ENCODE results near the gene ITGA2. TPM values are rescaled to one million over a fixed set of nuclear protein-coding genes. Genes with fewer than 3 reads are reported as not detected.

ITGA2 gene
- total RNA-seq, 4 donors from 2014 or later: 12.0 to 28.5 (median 21.6) TPM

- DNase-seq: no peak
- TF ChIP-seq, protein P1, sequence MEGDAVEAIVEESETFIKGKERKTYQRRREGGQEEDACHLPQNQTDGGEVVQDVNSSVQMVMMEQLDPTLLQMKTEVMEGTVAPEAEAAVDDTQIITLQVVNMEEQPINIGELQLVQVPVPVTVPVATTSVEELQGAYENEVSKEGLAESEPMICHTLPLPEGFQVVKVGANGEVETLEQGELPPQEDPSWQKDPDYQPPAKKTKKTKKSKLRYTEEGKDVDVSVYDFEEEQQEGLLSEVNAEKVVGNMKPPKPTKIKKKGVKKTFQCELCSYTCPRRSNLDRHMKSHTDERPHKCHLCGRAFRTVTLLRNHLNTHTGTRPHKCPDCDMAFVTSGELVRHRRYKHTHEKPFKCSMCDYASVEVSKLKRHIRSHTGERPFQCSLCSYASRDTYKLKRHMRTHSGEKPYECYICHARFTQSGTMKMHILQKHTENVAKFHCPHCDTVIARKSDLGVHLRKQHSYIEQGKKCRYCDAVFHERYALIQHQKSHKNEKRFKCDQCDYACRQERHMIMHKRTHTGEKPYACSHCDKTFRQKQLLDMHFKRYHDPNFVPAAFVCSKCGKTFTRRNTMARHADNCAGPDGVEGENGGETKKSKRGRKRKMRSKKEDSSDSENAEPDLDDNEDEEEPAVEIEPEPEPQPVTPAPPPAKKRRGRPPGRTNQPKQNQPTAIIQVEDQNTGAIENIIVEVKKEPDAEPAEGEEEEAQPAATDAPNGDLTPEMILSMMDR (IDR thresholded peaks at IDR 0.05): no peak
- TF ChIP-seq POLR2A (IDR thresholded peaks at IDR 0.05): no peak
- intact Hi-C loops (cut with DNase I): no loop called here
- H3K9me3 ChIP-seq: no peaks in the 10 kb centered on the region
- H3K4me3 ChIP-seq: no peak overlapping the region
- H3K27ac ChIP-seq: peak overlapping the region; percentile 69 to 80 (median 74)
- peaks cover 5 to 67% (median 16%) of the 10 kb centered on the region in 3 donors for H3K4me1 ChIP-seq
- WGBS, 2 donors: 29 to 35% methylated on average over 3 to 4 of the region's 5 CpGs
- no peaks in the 10 kb centered on the region for H3K27me3 ChIP-seq
- peaks cover 0 to 9% (median 0%) of the 10 kb centered on the region in 3 donors for H3K36me3 ChIP-seq
Observed at GRCh38 chr5:53038196-53038847, 49.2 kb downstream of the ITGA2 start.

- H3K4me1 ChIP-seq: peaks cover 5 to 61% (median 16%) of the 10 kb centered on the region in 3 donors
- no peaks in the 10 kb centered on the region for H3K27me3 ChIP-seq
- no peak for DNase-seq
- H3K4me3 ChIP-seq: no peak overlapping the region
- peaks cover 0 to 18% (median 0%) of the 10 kb centered on the region in 3 donors for H3K36me3 ChIP-seq
- H3K27ac ChIP-seq: no peak overlapping the region
- 26 to 37% methylated on average over 3 of the region's 3 CpGs for WGBS, 2 donors
- no peak for TF ChIP-seq POLR2A (IDR thresholded peaks at IDR 0.05)
- intact Hi-C loops (cut with DNase I): no loop called here
- H3K9me3 ChIP-seq: no peaks in the 10 kb centered on the region
Observed at GRCh38 chr5:53039855-53040254, 50.7 kb downstream of the ITGA2 start.

GRCh38 chr5:53041071-53041692, 52.0 kb downstream of the ITGA2 start:
- Histone ChIP-seq H3K27me3 (no peaks in the 10 kb centered on the region), H3K27ac (no peak overlapping the region), H3K4me1 (peaks cover 5 to 48% (median 16%) of the 10 kb centered on the region in 3 donors), H3K36me3 (peaks cover 0 to 23% (median 0%) of the 10 kb centered on the region in 3 donors), H3K4me3 (no peak overlapping the region), H3K9me3 (no peaks in the 10 kb centered on the region)
- 12 to 33% methylated on average over 4 of the region's 4 CpGs for WGBS, 2 donors
- TF ChIP-seq, protein P1 (IDR thresholded peaks at IDR 0.05): no peak
- TF ChIP-seq POLR2A (IDR thresholded peaks at IDR 0.05): no peak
- intact Hi-C loops (cut with DNase I): no loop called here
- DNase-seq: no peak

DNA sequence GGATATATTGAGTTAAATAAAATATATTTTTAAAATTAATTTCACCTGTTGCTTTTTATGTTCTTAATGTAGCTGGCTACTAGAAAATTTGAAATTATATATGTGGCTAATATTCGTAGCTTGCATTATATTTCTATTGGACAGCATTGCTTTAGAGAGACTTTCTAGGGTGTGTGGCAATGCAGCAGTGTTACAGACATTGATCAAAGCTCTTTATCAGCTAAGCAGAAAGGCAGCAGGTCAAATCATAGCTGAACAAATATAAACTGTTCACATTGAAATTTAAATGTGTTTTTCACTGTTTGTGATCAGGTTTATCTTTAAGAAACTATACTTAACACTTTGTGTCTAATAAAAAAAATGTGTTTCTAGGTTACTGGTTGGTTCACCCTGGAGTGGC, 52.6 kb downstream of the ITGA2 start:
- intact Hi-C loops (cut with DNase I): no loop called here
- peaks cover 5 to 42% (median 16%) of the 10 kb centered on the region in 3 donors for H3K4me1 ChIP-seq
- no peak for DNase-seq
- H3K9me3 ChIP-seq: no peaks in the 10 kb centered on the region
- TF ChIP-seq POLR2A (IDR thresholded peaks at IDR 0.05): no peak
- TF ChIP-seq, protein P1 (IDR thresholded peaks at IDR 0.05): no peak
- H3K27ac ChIP-seq: no peak overlapping the region
- H3K4me3 ChIP-seq: no peak overlapping the region
- WGBS, 2 donors: 80 to 81% methylated on average over 1 of the region's 1 CpG
- H3K36me3 ChIP-seq: peaks cover 0 to 23% (median 0%) of the 10 kb centered on the region in 3 donors
- no peaks in the 10 kb centered on the region for H3K27me3 ChIP-seq

DNA sequence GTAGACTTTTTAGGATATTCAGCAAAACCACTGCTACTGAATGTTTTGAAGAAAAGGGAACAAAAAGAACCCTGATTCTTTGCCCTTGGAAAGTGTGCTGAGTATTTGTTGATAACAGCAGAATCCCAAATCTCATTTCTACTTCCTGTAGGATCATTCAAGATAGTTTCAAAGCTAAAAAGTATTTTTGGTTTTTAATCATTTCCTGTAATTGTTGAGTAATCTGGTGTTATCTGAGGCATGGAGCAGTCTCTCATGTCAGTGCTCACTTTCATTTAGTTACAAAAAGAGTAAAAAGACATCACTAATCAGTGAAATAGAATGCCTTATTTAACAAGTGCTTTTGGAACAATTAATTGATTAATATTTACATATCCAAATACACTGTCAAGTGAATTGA, 56.1 kb downstream of the ITGA2 start:
- no peak for TF ChIP-seq POLR2A (IDR thresholded peaks at IDR 0.05)
- TF ChIP-seq, protein P1 (IDR thresholded peaks at IDR 0.05): no peak
- no peak overlapping the region for H3K27ac ChIP-seq

More for the DNA sequence above, 56.1 kb downstream of the ITGA2 start:
- Histone ChIP-seq H3K27me3 (no peaks in the 10 kb centered on the region), H3K36me3 (peaks cover 0 to 54% (median 0%) of the 10 kb centered on the region in 3 donors), H3K4me1 (peaks cover 0 to 7% (median 0%) of the 10 kb centered on the region in 3 donors), H3K4me3 (no peak overlapping the region), H3K9me3 (no peaks in the 10 kb centered on the region)
- intact Hi-C loops (cut with DNase I): no loop called here
- DNase-seq: no peak
